ENCODE data around the gene ABCC5.

The ABCC5 gene

GRCh38 chr3:183871541-183871940, 146.1 kb downstream of the ABCC5 start:
- no peak for TF ChIP-seq CTCF (IDR thresholded peaks at IDR 0.05; ENCODE audit: poor library complexity, severe bottlenecking)
- no peak overlapping the region for H3K27ac ChIP-seq (ENCODE audit: poor library complexity, severe bottlenecking)
- DNase-seq (ENCODE audit: low spot score) = no peak
- H3K36me3 ChIP-seq (ENCODE audit: low read depth) = peaks cover 16% of the 10 kb centered on the region
- no peaks in the 10 kb centered on the region for H3K9me3 ChIP-seq (ENCODE audit: severe bottlenecking)
- H3K27me3 ChIP-seq (ENCODE audit: insufficient read depth, poor library complexity, severe bottlenecking) = no peaks in the 10 kb centered on the region
- ATAC-seq (ENCODE audit: low read depth) = no peak
- no peak overlapping the region for H3K4me3 ChIP-seq (ENCODE audit: severe bottlenecking)
- peaks cover 6% of the 10 kb centered on the region for H3K4me1 ChIP-seq (ENCODE audit: insufficient read depth, poor library complexity, severe bottlenecking)

- no peak for ATAC-seq (ENCODE audit: low read depth)
Measured at GRCh38 chr3:183870563-183870962, 147.1 kb downstream of the ABCC5 start.

More at GRCh38 chr3:183870563-183870962, 147.1 kb downstream of the ABCC5 start:
- Histone ChIP-seq H3K27ac (ENCODE audit: poor library complexity, severe bottlenecking) (no peak overlapping the region), H3K9me3 (ENCODE audit: severe bottlenecking) (no peaks in the 10 kb centered on the region), H3K4me1 (ENCODE audit: insufficient read depth, poor library complexity, severe bottlenecking) (peaks cover 6% of the 10 kb centered on the region), H3K27me3 (ENCODE audit: insufficient read depth, poor library complexity, severe bottlenecking) (no peaks in the 10 kb centered on the region), H3K4me3 (ENCODE audit: severe bottlenecking) (no peak overlapping the region), H3K36me3 (ENCODE audit: low read depth) (peaks cover 23% of the 10 kb centered on the region)
- TF ChIP-seq CTCF (IDR thresholded peaks at IDR 0.05; ENCODE audit: poor library complexity, severe bottlenecking) = no peak
- no peak for DNase-seq (ENCODE audit: low spot score)

Measured in RWPE2 (cell line).